ENCODE measurements around the gene PARD3. TPM values are rescaled to one million over a fixed set of nuclear protein-coding genes. Genes with fewer than 3 reads are reported as not detected.

Gene PARD3
- total and polyA plus RNA-seq, 2 donors (not counting 3 experiments of a cell fraction or from before 2014, with no cell fraction given) = 7.3 to 24.1 TPM

DNA sequence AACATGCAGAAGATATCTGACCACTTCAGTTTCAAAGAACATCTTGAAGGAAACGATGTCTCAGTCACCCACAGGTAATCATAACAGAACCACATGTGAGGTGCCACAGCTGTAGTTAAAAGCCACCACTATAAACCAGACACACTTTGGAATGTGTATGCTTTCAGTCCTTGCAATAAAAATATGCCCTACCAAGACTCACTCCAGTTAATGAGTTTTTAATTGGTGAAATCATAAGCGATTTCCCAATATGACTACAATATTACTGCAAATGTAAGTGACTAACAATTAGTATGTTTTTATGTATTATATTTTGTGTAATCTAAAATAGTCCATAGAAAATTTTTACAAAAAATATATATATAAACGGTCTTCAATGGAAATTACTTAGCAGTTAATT lies 428.2 kb downstream of the PARD3 start:
- intact Hi-C loops (cut with micrococcal nuclease) (no loop called here), dilution Hi-C loops (cut with MboI; ENCODE audit: extremely low pct_ligation_motif_present, low sequenced_read_pairs) (no loop called here)
- ChIA-PET CTCF (no interaction called here), POLR2A (no interaction called here)
- DNase-seq (ENCODE audit: low read depth, low spot score) (no peak), FAIRE-seq (no peak)
- H3K9me1 ChIP-seq (replicated peaks; ENCODE audit: control insufficient read depth, extremely low read depth, insufficient read depth, low read length) = no peaks in the 10 kb centered on the region
- no peak overlapping the region for H2AFZ ChIP-seq (ENCODE audit: low read depth, low read length)
- no TSS peak for BruUV-seq (replicated peaks)
- no peak overlapping the region for H3K9ac ChIP-seq (replicated peaks; ENCODE audit: extremely low read depth, insufficient read depth, low read length)
- H3K9me3 ChIP-seq (replicated peaks; ENCODE audit: control insufficient read depth, insufficient read depth, low read length) = no peaks in the 10 kb centered on the region
- H3K36me3 ChIP-seq (ENCODE audit: control insufficient read depth in 2 of 2, extremely low read depth in 1 of 2, insufficient read depth in 2 of 2, low read length in 2 of 2) = no peaks in the 10 kb centered on the region
- TF ChIP-seq FOS (IDR thresholded peaks at IDR 0.05; ENCODE audit: borderline replicate concordance, insufficient read depth, low read length) (no peak), JUN (IDR thresholded peaks at IDR 0.05; ENCODE audit: borderline replicate concordance, insufficient read depth, insufficient read length, low read depth) (no peak), GATA2 (IDR thresholded peaks at IDR 0.05; ENCODE audit: insufficient read depth, insufficient read length, low read depth, low read length) (no peak)
- TF ChIP-seq, protein P1, sequence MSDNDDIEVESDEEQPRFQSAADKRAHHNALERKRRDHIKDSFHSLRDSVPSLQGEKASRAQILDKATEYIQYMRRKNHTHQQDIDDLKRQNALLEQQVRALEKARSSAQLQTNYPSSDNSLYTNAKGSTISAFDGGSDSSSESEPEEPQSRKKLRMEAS (IDR thresholded peaks at IDR 0.05; ENCODE audit: insufficient read depth, insufficient read length) = no peak
- H4K20me1 ChIP-seq (replicated peaks; ENCODE audit: control insufficient read depth, extremely low read depth, insufficient read depth, low read length) = no peaks in the 10 kb centered on the region
- H3K4me2 ChIP-seq (ENCODE audit: insufficient read depth, low read length) = no peak overlapping the region
- H3K4me1 ChIP-seq (ENCODE audit: control insufficient read depth, extremely low read depth, insufficient read depth, low read length) = no peaks in the 10 kb centered on the region
- H3K4me3 ChIP-seq (replicated peaks in 1 of 3; ENCODE audit: insufficient read depth in 1 of 3, low read depth in 1 of 3, low read length in 3 of 3) = no peak overlapping the region
- H3K27me3 ChIP-seq (ENCODE audit: control insufficient read depth in 2 of 2, insufficient read depth in 2 of 2, low read length in 2 of 2) = no peaks in the 10 kb centered on the region
- no peaks in the 10 kb centered on the region for H3K79me2 ChIP-seq (ENCODE audit: control insufficient read depth, insufficient read depth, low read length)
- H3K27ac ChIP-seq (ENCODE audit: insufficient read depth, low read depth, low read length) = no peak overlapping the region

DNA sequence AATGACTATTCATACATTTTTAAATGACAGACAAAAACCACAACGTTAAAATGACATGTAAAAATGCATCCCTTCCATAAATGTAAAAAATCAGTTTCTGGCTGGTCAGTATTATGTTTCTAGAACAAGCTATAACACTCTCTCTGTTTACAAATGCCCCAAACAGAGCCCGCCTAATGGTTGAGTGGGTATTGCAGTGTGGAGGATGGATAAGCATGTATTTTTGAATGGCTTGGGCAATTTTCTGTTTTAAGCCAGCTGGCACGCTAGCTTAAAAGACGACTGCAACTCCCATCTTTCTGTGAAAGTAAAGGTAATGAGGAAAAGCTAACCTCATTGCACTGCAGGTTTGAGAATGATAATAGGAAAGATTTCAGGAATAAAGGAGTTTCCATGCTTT lies 430.7 kb downstream of the PARD3 start:
- Histone ChIP-seq H4K20me1 (replicated peaks; ENCODE audit: control insufficient read depth, extremely low read depth, insufficient read depth, low read length) (no peaks in the 10 kb centered on the region), H3K9me3 (replicated peaks; ENCODE audit: control insufficient read depth, insufficient read depth, low read length) (no peaks in the 10 kb centered on the region), H3K79me2 (ENCODE audit: control insufficient read depth, insufficient read depth, low read length) (no peaks in the 10 kb centered on the region), H3K9ac (replicated peaks; ENCODE audit: extremely low read depth, insufficient read depth, low read length) (no peak overlapping the region), H3K9me1 (replicated peaks; ENCODE audit: control insufficient read depth, extremely low read depth, insufficient read depth, low read length) (no peaks in the 10 kb centered on the region), H3K4me1 (ENCODE audit: control insufficient read depth, extremely low read depth, insufficient read depth, low read length) (no peaks in the 10 kb centered on the region), H3K27me3 (ENCODE audit: control insufficient read depth in 2 of 2, insufficient read depth in 2 of 2, low read length in 2 of 2) (no peaks in the 10 kb centered on the region), H3K4me3 (replicated peaks in 1 of 3; ENCODE audit: insufficient read depth in 1 of 3, low read depth in 1 of 3, low read length in 3 of 3) (no peak overlapping the region), H2AFZ (ENCODE audit: low read depth, low read length) (no peak overlapping the region), H3K27ac (ENCODE audit: insufficient read depth, low read depth, low read length) (no peak overlapping the region), H3K36me3 (ENCODE audit: control insufficient read depth in 2 of 2, extremely low read depth in 1 of 2, insufficient read depth in 2 of 2, low read length in 2 of 2) (no peaks in the 10 kb centered on the region), H3K4me2 (ENCODE audit: insufficient read depth, low read length) (no peak overlapping the region)
- ChIA-PET CTCF (no interaction called here), POLR2A (no interaction called here)
- FAIRE-seq = no peak
- DNase-seq (ENCODE audit: low read depth, low spot score) = no peak
- no TSS peak for BruUV-seq (replicated peaks)
- dilution Hi-C loops (cut with MboI; ENCODE audit: extremely low pct_ligation_motif_present, low sequenced_read_pairs) = no loop called here
- intact Hi-C loops (cut with micrococcal nuclease) = no loop called here
- TF ChIP-seq EZH2 (IDR thresholded peaks at IDR 0.05; ENCODE audit: borderline replicate concordance, low read depth, low read length, severe bottlenecking) = no peak
- TF ChIP-seq FOS (IDR thresholded peaks at IDR 0.05; ENCODE audit: borderline replicate concordance, insufficient read depth, low read length) = no peak
- no peak for TF ChIP-seq GATA2 (IDR thresholded peaks at IDR 0.05; ENCODE audit: insufficient read depth, insufficient read length, low read depth, low read length)
